ENCODE data around the gene ZFP36L1.

The ZFP36L1 gene

GRCh38 chr14:68789821-68790643 is 2.8 kb downstream of the ZFP36L1 start:
- Histone ChIP-seq H3K4me3 (ENCODE audit: low read depth, low read length, poor library complexity, severe bottlenecking) (peak overlapping the region; percentile 84), H3K36me3 (ENCODE audit: insufficient read depth, low read length) (peaks cover 57% of the 10 kb centered on the region), H3K4me2 (ENCODE audit: low read length) (peak overlapping the region; percentile 96), H3K79me2 (ENCODE audit: insufficient read depth, low read length) (peaks cover 29% of the 10 kb centered on the region), H3K27ac (ENCODE audit: low read depth, low read length, poor library complexity, severe bottlenecking) (peak overlapping the region; percentile 98), H3K27me3 (ENCODE audit: insufficient read depth, low read length) (no peaks in the 10 kb centered on the region), H3K9me2 (ENCODE audit: low read depth, low read length) (no peaks in the 10 kb centered on the region), H3K9ac (ENCODE audit: low read length) (peak overlapping the region; percentile 76), H3F3A (ENCODE audit: insufficient read depth, low read length) (peaks cover 17% of the 10 kb centered on the region; the same call in 1 of the 2 replicates), H4K20me1 (ENCODE audit: insufficient read depth, low read length) (no peaks in the 10 kb centered on the region), H3K4me1 (ENCODE audit: insufficient read depth, low read length, severe bottlenecking) (peaks cover 56% of the 10 kb centered on the region), H3K9me3 (ENCODE audit: low read length) (no peaks in the 10 kb centered on the region), H2AFZ (ENCODE audit: low read length) (no peak overlapping the region)
- TF ChIP-seq EZH2 (IDR thresholded peaks at IDR 0.05; ENCODE audit: borderline replicate concordance, low read length): no peak
- TF ChIP-seq, protein P1, sequence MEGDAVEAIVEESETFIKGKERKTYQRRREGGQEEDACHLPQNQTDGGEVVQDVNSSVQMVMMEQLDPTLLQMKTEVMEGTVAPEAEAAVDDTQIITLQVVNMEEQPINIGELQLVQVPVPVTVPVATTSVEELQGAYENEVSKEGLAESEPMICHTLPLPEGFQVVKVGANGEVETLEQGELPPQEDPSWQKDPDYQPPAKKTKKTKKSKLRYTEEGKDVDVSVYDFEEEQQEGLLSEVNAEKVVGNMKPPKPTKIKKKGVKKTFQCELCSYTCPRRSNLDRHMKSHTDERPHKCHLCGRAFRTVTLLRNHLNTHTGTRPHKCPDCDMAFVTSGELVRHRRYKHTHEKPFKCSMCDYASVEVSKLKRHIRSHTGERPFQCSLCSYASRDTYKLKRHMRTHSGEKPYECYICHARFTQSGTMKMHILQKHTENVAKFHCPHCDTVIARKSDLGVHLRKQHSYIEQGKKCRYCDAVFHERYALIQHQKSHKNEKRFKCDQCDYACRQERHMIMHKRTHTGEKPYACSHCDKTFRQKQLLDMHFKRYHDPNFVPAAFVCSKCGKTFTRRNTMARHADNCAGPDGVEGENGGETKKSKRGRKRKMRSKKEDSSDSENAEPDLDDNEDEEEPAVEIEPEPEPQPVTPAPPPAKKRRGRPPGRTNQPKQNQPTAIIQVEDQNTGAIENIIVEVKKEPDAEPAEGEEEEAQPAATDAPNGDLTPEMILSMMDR (IDR thresholded peaks at IDR 0.05; ENCODE audit: low read length): 0 out of 2 replicates have a peak, but pooled peaks have one; percentile 2

DNA sequence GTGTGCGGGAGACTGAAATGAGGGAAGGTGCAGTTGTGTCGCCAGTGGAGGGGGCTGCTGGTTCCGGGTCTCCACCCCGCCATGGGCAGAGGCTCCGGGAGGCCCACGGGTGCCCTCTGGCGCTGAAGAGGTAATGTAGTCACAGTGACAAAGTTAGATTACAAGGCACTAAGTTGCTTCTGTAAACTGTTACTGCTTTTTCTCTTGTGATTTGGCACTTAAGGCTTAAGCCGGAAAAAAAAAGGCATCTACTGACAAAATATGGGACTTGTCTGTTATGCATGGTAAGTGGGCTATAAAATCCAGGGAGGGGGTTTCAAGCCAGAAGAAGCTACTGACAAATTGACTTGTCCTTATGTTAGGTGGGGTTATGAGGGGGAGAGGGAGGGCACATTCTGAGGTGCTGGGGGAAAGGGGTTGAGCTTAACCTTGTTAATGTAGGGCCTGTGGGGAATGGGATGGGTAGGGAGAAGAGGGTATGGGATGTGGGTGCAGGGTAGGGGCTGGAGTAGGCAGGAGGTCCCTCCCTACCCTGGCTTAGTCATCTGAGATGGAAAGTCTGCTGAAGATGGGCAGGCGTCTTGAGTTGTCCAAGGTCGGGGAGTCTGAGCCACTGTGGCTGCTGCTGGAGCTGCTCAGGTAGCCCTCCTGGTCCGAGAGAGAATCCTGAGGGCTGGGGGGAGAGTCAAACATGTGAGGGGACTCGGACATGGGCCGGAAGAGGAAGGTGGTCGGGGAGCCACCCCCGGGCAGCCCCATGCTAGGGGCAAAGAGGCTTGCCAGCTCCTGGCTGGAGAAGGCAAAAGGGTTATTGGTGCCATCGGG is 3.7 kb downstream of the ZFP36L1 start:
- Histone ChIP-seq H3K27ac (ENCODE audit: low read depth, low read length, poor library complexity, severe bottlenecking) (peak overlapping the region; percentile 98), H3K4me3 (ENCODE audit: low read depth, low read length, poor library complexity, severe bottlenecking) (peak overlapping the region; percentile 84), H3K79me2 (ENCODE audit: insufficient read depth, low read length) (peaks cover 29% of the 10 kb centered on the region), H3K4me1 (ENCODE audit: insufficient read depth, low read length, severe bottlenecking) (peaks cover 48% of the 10 kb centered on the region), H3F3A (ENCODE audit: insufficient read depth, low read length) (peaks cover 17% of the 10 kb centered on the region; the same call in 1 of the 2 replicates), H3K27me3 (ENCODE audit: insufficient read depth, low read length) (no peaks in the 10 kb centered on the region), H4K20me1 (ENCODE audit: insufficient read depth, low read length) (no peaks in the 10 kb centered on the region), H3K36me3 (ENCODE audit: insufficient read depth, low read length) (peaks cover 57% of the 10 kb centered on the region), H3K9me2 (ENCODE audit: low read depth, low read length) (no peaks in the 10 kb centered on the region), H3K9ac (ENCODE audit: low read length) (peak overlapping the region; percentile 76; the same call in 1 of the 2 replicates), H3K4me2 (ENCODE audit: low read length) (peak overlapping the region; percentile 96), H3K9me3 (ENCODE audit: low read length) (no peaks in the 10 kb centered on the region), H2AFZ (ENCODE audit: low read length) (no peak overlapping the region)
- TF ChIP-seq, protein P1 (IDR thresholded peaks at IDR 0.05; ENCODE audit: low read length): peak; percentile 81
- no peak for TF ChIP-seq EZH2 (IDR thresholded peaks at IDR 0.05; ENCODE audit: borderline replicate concordance, low read length)

GRCh38 chr14:68788275-68788995 is 4.4 kb downstream of the ZFP36L1 start:
- peaks cover 40% of the 10 kb centered on the region for H3K4me1 ChIP-seq (ENCODE audit: insufficient read depth, low read length, severe bottlenecking)
- no peaks in the 10 kb centered on the region for H3K9me3 ChIP-seq (ENCODE audit: low read length)
- peaks cover 57% of the 10 kb centered on the region for H3K36me3 ChIP-seq (ENCODE audit: insufficient read depth, low read length)
- no peak overlapping the region for H2AFZ ChIP-seq (ENCODE audit: low read length)
- no peaks in the 10 kb centered on the region for H3K9me2 ChIP-seq (ENCODE audit: low read depth, low read length)
- no peak overlapping the region for H3K27ac ChIP-seq (ENCODE audit: low read depth, low read length, poor library complexity, severe bottlenecking)
- H3K4me2 ChIP-seq (ENCODE audit: low read length): peak overlapping the region; percentile 15; the same call in 1 of the 2 replicates
- TF ChIP-seq, protein P1 (IDR thresholded peaks at IDR 0.05; ENCODE audit: low read length): no peak
- no peak for TF ChIP-seq EZH2 (IDR thresholded peaks at IDR 0.05; ENCODE audit: borderline replicate concordance, low read length)
- peaks cover 29% of the 10 kb centered on the region for H3K79me2 ChIP-seq (ENCODE audit: insufficient read depth, low read length)
- no peaks in the 10 kb centered on the region for H4K20me1 ChIP-seq (ENCODE audit: insufficient read depth, low read length)
- H3K27me3 ChIP-seq (ENCODE audit: insufficient read depth, low read length): no peaks in the 10 kb centered on the region
- peaks cover 17% of the 10 kb centered on the region; the same call in 1 of the 2 replicates for H3F3A ChIP-seq (ENCODE audit: insufficient read depth, low read length)
- H3K4me3 ChIP-seq (ENCODE audit: low read depth, low read length, poor library complexity, severe bottlenecking): peak overlapping the region; percentile 17
- H3K9ac ChIP-seq (ENCODE audit: low read length): 0 out of 2 replicates have a peak overlapping the region, but pooled peaks have one; percentile 9

All from OCI-LY1 (cell line).